Measurements from ENCODE around the gene CEP295NL. TPM values are rescaled to one million over a fixed set of nuclear protein-coding genes. Genes with fewer than 3 reads are reported as not detected.
"Not testable (repeated sequence)": the region's sequence is repeated elsewhere in the genome, so short reads cannot be mapped to it uniquely, and the experiment has no call there.

CEP295NL gene
- polyA plus RNA-seq, 1 donor: 0.42 TPM

DNA sequence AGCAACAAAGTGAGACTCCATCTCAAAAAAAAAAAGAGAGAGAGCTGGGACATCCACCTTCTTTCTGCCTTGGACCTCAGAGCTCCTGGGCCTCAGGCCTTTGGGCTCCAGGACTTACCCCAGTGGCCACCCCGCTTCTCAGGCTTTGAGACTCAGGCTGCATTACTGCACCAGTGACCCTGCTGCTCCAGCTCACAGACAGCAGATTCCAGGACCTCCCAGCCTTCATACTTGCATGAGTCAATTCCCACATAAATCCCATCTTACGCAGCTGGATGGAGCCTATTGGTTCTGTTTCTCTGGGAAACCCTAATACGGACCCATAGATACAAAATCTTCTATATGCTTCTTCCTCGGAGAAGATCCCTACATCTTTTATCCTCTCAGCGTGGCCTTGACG is 2.1 kb upstream of the CEP295NL start:
- no peak for DNase-seq (ENCODE audit: low read depth)

- DNase-seq (ENCODE audit: low read depth): no peak
Observed at GRCh38 chr17:78904371-78904770, 1.4 kb upstream of the CEP295NL start.

- DNase-seq (ENCODE audit: low read depth): not testable (repeated sequence)
Observed at GRCh38 chr17:78902231-78902630, 770 bp downstream of the CEP295NL start.

GRCh38 chr17:78901806-78902205 is 1.2 kb downstream of the CEP295NL start:
- DNase-seq (ENCODE audit: low read depth): no peak

DNA sequence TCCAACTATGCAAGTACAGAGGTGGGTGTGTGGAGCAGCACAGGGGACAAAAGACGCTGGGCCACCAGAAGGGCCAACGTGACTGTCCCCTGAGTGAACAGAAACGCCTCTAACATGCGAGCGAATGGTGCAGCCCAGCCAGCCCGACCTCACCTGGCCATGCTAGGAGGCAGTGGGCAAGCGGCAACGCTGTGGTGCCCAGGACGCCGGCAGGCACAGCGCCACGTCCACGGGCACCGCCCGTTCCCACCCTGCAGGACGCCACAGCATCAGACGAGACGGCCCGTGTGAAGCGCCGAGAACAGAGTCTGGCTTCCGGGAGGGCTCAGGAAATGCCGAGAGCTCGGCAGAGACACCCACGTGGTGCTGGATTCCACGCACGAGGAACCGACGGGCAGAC is 2.2 kb downstream of the CEP295NL start:
- no peak for DNase-seq (ENCODE audit: low read depth)

GRCh38 chr17:78899361-78900260 is 3.4 kb downstream of the CEP295NL start:
- no peak for DNase-seq (ENCODE audit: low read depth)

DNA sequence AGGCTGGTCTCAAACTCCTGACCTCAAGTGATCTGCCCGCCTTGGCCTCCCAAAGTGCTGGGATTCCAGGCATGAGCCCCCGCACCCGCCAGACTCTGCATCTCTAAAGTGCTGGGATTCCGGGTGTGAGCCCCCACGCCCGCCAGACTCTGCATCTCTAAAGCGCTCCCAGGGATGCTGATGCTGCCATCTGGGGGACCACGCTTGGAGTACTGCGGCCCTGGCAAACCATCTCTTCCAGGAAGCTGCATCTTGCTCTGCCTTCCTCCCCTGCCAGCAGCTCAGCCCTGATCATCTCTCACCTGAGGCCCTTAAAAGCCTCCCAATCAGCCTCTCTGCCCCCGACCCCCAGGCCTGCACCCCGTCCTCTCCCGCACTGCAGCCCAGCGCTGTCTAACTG is 4.1 kb downstream of the CEP295NL start:
- no peak for DNase-seq (ENCODE audit: low read depth)

DNA sequence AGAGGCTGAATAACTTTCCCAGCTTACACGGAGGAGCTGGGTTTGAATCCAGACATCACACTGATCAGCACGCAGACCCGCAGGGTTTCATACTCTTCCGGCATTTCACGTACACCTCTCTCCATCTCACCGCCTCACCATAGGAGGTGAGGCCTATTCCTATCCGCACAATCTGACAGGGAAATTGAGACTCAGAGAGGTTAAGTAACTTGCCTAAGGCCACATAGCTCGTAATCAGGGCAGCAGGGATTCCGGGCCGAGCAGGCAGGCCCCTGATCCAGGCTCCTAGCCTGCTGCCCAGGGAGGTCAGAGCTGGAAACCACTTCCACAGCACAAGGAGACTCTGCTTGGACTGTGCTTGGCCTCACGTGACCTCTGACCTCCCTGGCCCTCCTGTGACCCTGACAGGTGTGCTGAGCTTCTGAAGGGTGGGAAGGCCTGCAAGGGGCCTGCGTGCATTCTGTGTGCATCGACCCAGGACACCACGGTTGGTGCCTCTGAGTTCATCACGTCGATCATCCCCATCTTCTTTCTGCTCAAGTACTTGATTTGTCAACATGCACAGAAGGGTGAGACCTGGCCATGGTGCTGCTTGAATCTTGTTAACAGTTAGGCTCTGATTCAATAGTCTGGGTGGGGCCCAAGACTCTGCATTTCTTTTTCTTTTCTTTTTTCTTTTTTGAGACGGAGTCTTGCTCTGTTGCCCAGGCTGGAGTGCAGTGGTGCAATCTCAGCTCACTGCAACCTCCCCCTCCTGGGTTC is 4.7 kb downstream of the CEP295NL start:
- no peak for DNase-seq (ENCODE audit: low read depth)

GRCh38 chr17:78897664-78898047 is 5.3 kb downstream of the CEP295NL start:
- no peak for DNase-seq (ENCODE audit: low read depth)

- no peak for DNase-seq (ENCODE audit: low read depth)
Observed at GRCh38 chr17:78896834-78897663, 6.0 kb downstream of the CEP295NL start.

DNA sequence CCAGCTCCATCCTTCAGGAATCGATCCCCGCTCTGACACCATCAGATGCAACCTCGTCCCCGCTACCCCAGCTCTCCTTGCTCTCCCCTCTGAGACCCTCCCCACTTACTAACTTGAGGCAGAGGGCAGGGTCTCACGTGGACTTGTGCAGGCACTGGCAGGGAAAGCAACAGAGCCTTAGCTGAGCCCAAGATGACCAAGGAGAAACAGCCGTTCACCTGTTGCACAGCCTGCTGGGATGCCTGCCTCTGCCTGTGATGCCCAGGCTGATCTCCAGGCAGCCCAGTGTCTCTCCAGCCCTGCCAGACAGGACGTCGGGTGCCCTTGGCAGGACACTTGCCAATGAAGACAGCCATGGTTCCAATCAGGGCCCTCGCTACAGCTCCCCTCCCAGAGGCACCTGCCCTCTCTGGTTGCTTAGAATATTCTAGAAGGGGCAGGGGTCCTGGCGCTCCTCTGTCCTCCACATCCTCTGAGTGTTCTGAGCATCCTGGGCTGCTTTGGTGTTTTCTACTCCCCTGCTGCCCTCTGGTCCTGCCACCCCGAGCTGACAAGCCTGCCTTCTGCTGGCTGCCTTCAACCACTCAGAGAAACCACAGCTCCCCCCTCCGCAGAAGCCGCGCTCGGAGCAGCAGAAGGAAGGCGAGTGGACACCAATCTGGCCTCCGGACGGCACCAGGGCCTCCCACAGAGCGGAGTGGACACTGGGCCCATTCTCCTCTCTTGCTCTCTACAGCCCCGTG is 6.7 kb downstream of the CEP295NL start:
- DNase-seq (ENCODE audit: low read depth): no peak

DNA sequence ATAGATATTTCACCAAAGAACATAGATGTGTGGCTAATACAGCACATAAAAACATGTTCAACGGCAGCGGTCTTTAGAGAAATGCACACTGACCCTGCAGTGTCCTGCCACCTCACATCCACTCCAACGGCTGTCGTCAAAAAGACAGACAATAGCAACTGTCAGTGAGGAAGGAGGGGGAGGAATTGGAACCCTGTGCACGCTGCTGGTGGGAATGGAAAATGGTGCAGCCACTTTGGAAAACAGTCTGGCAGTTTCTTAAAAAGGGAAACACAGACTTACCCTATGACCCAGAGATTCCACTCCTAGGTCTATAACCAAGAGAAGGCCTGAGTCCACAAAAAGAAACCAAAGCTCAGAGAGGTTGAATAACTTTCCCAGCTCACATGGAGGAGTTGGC is 7.7 kb downstream of the CEP295NL start:
- DNase-seq (ENCODE audit: low read depth): no peak

- DNase-seq (ENCODE audit: low read depth): no peak
Observed at GRCh38 chr17:78893684-78894083, 9.3 kb downstream of the CEP295NL start.

DNA sequence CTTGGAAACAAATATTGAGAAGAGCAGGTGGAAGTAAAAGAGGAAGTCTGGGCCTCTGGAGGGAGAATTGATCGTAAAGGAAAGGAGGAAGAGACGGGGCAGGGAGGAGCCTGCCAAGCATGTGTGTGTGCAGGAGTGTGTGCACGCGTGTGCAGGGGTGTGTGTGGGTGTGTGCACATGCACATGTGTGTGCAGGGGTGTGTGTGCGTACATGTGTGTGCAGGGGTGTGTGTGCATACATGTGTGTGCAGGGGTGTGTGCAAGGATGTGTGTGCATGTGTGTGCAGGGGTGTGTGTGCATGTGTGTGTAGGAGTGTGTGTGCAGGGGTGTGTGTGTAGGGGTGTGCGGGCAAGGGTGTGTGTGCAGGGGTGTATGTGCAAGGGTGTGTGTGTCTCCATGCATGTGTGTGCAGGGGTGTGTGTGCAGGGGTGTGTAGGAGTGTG is 10.0 kb downstream of the CEP295NL start:
- DNase-seq (ENCODE audit: low read depth): no peak

DNA sequence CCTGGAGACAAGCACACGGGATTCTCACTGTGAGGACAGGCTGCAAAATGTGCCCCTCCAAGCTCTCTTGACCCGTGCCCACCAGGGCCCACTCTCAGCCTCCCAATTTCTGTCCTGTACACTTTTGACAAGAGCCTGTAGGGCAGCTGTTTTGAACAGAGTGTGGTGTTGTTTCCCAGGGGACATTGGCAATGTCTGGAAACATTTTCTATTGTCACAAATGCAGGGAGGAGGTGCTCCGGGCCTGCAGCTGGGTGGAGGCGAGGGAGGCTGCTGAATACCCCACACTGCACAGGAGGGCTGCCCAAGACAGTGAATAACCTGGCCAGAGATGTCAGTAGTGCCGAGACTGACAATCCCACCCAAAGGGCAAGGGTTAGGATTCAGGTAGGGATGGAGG is 10.5 kb downstream of the CEP295NL start:
- DNase-seq (ENCODE audit: low read depth): no peak

GRCh38 chr17:78892062-78892456 is 10.9 kb downstream of the CEP295NL start:
- DNase-seq (ENCODE audit: low read depth): no peak

DNA sequence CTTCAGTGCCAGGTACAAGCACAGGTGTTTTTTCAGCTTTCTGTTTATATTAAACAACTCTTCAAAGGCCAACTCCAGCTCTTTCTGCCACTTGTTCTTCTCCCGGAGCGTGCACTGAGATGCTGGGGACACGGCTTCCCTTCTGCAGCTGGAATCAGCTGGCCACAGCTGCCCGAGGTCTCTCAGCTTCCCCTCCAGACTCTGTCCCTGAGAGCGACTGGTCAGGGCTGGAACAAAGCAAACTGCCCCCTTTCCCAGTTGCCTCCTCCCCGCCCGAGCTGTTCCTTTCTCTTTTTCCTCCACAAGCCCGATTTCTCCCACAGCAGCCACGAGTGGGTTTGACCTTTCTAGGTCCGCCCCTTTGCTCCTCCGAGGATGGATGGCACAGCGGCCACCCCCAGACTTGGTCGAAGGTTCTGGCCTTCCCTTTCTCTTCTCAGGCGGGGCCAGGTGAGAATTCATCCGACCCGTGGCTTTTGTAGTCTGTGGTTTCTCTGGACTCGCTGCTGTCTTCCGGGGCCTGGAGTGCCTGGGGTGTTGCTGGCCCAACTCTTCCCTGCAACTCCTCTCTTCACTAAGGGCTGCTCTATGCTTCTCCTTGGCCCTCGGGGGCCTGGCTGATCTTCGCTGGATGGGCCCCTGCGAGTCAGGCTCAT is 11.5 kb downstream of the CEP295NL start:
- DNase-seq (ENCODE audit: low read depth): no peak

DNA sequence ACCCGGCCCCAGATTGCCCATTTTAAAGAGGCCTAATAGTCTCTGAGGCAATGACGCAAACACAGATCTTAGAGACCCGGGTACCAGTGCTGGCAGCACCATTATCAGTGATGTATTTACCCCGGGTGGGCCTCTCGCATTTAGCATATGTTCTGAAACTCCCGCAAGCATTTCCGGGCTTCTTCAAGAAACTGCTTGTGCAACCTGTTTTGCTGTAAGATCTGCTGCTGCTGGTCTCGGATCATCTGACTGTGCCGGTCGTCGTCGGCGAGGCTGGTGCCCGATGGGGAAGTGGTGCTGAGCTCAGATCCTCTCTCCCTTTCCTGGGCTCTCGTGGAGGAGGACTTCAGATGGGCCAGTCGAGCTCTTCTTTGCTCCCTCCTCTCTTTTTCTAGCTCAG is 12.5 kb downstream of the CEP295NL start:
- no peak for DNase-seq (ENCODE audit: low read depth)

DNA sequence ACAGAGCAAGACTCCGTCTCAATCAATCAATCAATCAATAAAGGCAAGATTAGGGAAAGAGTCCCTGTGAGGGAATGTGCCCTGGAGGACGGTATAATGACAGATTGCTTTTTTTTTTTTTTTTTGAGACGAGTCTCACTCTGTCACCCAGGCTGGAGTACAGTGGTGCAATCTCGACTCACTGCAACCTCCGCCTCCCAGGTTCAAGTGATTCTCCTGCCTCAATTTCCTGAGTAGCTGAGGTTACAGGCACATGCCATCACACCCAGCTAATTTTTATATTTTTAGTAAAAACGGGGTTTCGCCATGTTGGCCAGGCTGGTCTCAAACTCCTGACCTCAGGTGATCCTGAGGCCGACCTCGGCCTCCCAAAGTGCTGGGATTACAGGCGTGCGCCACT is 12.9 kb downstream of the CEP295NL start:
- DNase-seq (ENCODE audit: low read depth): not testable (repeated sequence)

- DNase-seq (ENCODE audit: low read depth): no peak
Observed at GRCh38 chr17:78889531-78889930, 13.5 kb downstream of the CEP295NL start.
